Measurements from ENCODE around the gene PRDM2.

Gene PRDM2

GRCh38 chr1:13763991-13764390, 64.0 kb downstream of the PRDM2 start:
- no peak for DNase-seq (ENCODE audit: low read depth)

DNA sequence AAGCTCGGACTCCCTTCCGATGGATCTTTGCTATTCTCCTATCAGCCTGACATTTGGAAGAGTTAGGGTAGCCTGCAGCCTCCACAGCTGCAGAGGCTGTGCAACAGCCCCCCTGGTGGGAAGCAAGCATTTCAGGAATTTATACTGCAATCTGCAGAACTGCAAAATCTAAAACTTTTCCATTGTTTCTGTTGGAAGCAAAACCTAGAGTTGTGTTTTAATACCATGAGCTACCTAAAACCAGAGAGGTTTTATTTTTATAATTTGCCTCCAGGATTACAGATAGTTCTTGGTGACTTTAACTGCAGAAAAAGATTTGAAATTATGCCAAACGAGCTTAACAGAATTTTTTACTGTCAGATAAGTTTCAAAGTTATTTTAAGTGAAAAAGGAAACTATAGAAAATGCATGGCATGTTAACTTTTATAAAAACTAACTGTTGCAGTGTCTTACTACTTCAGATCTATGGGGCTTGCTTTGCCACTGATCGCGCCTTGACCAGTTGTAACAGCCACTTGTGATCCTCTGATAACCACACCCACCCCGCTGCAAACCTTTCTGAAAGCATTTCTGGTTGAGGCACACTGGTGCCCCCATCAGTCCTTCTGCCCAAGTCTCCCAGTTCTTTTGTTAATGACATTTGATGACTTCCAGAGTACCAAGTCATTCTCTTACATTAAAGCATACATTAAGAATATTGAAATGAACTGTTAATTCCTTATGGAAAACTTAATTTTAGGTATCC, 64.8 kb downstream of the PRDM2 start:
- DNase-seq (ENCODE audit: low read depth) = peak; percentile 51

GRCh38 chr1:13766592-13767564, 66.9 kb downstream of the PRDM2 start:
- DNase-seq (ENCODE audit: low read depth) = peak; percentile 58

GRCh38 chr1:13769212-13769611, 69.2 kb downstream of the PRDM2 start:
- DNase-seq (ENCODE audit: low read depth) = no peak

DNA sequence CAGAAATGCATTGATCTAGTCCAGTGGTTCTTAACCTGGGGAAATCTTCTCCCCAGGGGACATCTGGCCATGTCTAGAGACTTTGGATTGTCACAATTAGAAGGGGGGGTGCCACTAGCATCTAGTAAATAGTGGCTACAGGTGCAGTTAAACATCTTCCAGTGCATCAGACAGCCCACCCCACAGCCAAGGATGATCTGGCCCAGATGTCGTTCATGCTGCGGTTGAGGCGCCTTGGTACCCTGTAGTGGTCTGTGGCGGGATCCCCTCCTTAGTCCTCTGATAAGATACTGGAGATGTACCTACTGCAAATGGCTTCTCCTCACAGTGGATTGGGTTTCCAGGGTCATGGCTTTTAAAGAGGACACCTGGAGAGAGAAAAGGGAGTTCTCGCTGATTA, 69.8 kb downstream of the PRDM2 start:
- DNase-seq (ENCODE audit: low read depth) = no peak

- DNase-seq (ENCODE audit: low read depth) = no peak
Measured at GRCh38 chr1:13770743-13771142, 70.8 kb downstream of the PRDM2 start.

DNA sequence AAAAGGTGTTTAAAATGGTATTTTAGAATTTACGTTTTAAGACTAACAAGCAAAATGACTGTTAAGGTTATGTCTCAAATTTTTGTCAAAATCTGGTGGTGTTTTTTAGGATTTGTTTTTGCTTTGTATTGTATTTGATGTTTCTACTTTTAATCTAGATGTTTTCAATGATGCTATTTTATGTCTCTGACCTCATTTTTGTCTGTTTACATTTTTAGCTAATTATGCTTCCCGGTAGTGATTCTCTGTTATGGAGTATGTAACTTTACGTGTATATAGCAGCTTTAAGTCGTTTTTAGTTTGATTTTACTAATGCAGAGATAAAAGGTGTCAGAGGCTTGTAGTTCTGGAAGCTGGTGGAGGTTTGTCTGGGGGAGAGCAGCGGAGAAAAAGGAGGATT, 71.8 kb downstream of the PRDM2 start:
- no peak for DNase-seq (ENCODE audit: low read depth)

DNA sequence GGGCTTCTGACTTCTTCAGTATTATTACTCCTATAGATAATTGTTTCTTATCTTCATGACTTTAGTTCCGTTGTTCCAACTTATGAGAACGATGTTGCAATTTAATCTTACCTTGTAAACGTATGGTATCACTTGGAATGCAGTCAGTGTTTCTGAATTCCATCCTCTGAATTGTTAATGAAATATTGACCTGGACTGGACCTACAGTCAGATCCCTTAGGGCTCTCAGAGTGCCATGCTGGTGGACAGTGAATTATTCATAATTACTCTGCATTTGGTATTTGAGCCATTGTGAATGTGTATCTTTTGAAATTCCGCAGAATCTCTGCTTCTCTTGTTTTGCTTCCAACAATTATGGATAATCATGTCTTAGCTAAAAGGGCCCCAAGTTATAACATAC, 72.3 kb downstream of the PRDM2 start:
- no peak for DNase-seq (ENCODE audit: low read depth)

- no peak for DNase-seq (ENCODE audit: low read depth)
Measured at GRCh38 chr1:13774121-13774520, 74.1 kb downstream of the PRDM2 start.

DNA sequence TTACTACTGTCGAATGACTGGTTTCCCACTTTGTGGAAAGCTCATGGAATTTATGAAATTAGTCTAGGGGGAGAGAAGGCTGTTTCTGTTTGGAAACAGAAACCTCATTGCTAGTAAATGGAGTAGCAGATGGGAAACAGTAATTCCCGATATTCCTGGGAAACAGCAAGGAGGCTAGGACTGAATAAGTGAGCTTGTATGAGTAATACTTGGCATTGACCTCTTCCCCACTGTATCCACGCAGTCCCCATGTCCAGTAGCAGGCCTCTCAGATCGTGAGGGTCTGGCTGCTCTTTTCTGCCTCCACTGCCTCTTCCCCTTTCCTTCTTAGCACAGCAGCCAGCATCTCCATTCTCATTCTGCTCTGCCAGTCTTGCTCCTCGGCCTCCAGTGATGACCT, 75.5 kb downstream of the PRDM2 start:
- no peak for DNase-seq (ENCODE audit: low read depth)

DNA sequence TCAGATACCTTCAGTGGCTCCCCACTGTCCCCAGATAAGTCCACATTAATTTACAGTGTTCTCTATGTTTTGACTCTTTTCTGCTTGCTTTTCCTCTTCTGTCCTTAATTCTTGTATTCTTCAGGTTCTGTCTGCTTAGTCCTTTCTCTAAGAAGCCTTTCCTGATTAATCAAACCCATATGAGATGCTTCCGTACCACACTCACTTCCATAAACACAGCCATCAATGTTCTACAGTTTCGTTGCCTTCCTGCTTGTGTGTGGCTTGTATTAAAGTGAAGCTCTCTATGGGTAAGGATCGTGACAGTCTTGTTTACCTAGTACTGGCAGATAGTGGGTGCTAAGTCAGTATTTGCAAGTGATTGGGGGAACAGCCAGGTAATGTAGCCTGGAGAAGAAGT, 75.9 kb downstream of the PRDM2 start:
- no peak for DNase-seq (ENCODE audit: low read depth)

DNA sequence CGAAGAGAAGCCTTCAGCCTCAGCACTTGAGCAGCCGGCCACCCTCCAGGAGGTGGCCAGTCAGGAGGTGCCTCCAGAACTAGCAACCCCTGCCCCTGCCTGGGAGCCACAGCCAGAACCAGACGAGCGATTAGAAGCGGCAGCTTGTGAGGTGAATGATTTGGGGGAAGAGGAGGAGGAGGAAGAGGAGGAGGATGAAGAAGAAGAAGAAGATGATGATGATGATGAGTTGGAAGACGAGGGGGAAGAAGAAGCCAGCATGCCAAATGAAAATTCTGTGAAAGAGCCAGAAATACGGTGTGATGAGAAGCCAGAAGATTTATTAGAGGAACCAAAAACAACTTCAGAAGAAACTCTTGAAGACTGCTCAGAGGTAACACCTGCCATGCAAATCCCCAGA, 78.4 kb downstream of the PRDM2 start:
- no peak for DNase-seq (ENCODE audit: low read depth)

DNA sequence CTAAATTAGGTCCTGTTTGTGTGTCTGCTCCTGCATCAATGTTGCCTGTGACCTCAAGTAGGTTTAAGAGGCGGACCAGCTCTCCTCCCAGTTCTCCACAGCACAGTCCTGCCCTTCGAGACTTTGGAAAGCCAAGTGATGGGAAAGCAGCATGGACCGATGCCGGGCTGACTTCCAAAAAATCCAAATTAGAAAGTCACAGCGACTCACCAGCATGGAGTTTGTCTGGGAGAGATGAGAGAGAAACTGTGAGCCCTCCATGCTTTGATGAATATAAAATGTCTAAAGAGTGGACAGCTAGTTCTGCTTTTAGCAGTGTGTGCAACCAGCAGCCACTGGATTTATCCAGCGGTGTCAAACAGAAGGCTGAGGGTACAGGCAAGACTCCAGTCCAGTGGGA, 79.9 kb downstream of the PRDM2 start:
- DNase-seq (ENCODE audit: low read depth) = no peak

DNA sequence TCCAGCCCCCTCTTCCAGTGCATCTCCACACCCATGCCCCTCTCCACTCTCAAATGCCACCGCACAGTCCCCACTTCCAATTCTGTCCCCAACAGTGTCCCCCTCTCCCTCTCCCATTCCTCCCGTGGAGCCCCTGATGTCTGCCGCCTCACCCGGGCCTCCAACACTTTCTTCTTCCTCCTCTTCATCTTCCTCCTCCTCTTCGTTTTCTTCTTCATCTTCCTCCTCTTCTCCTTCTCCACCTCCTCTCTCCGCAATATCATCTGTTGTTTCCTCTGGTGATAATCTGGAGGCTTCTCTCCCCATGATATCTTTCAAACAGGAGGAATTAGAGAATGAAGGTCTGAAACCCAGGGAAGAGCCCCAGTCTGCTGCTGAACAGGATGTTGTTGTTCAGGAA, 80.8 kb downstream of the PRDM2 start:
- DNase-seq (ENCODE audit: low read depth) = no peak

DNA sequence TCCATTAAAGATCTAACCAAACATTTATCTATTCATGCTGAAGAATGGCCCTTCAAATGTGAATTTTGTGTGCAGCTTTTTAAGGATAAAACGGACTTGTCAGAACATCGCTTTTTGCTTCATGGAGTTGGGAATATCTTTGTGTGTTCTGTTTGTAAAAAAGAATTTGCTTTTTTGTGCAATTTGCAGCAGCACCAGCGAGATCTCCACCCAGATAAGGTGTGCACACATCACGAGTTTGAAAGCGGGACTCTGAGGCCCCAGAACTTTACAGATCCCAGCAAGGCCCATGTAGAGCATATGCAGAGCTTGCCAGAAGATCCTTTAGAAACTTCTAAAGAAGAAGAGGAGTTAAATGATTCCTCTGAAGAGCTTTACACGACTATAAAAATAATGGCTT, 81.2 kb downstream of the PRDM2 start:
- DNase-seq (ENCODE audit: low read depth) = no peak

GRCh38 chr1:13781907-13782633, 82.1 kb downstream of the PRDM2 start:
- DNase-seq (ENCODE audit: low read depth) = peak; percentile 87

GRCh38 chr1:13782634-13783360, 82.8 kb downstream of the PRDM2 start:
- DNase-seq (ENCODE audit: low read depth) = no peak

DNA sequence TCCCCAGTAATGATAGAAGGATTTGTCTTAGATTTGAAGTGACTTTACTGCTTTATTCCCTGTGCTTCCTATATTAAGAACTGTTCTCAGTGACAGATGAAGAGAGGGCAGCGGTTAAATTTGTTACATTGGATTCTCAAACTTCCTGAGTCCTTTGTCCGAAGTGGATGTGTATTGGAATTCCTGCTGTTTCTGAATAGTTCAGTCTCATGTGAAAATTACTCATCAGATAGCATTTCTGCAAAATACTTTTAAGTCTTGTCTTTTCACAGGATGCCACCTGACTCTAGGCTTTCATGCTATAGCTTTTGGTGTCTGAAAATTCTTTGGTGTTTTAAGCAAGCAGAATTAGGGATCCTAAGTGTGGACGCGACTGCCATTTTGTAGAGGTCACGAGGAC, 83.6 kb downstream of the PRDM2 start:
- DNase-seq (ENCODE audit: low read depth) = peak; percentile 49

DNA sequence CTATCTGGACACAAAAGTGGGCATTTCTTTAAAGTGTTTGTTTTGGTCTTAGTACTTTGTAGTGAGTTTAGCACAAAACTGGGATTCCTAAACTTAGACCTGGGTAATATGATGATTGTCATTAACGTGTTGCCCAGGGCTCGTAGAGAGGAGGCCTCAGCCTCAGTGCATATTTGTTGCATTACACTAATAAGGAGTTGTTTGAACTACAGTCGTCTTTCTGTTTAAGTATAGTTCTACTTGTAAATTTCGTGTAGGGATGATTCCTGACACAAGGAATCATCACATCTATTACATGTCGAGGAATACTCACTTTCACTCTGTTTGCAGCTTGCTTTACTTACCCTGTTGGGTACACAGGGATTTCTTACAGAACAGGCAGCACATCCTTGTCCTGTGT, 85.0 kb downstream of the PRDM2 start:
- DNase-seq (ENCODE audit: low read depth) = peak; percentile 22

DNA sequence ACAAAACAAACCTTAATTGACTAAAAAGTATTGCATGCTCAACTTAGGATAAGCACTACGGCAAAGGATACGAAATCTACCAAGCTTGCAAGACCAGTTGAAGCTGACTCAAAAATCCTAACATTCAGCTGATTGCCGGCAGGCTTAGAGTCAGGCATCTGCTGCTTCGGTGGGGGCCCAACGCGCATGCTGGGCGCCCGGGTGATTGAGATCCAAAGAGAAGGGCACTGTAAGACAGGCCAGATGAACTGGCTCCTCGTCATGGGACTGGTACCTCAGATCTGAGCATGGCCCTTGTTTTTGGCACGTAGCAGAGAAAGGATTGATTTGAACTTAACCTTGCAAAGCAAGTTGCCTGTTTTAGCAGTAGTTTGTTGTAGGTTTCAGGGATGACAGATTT, 86.6 kb downstream of the PRDM2 start:
- DNase-seq (ENCODE audit: low read depth) = no peak

DNA sequence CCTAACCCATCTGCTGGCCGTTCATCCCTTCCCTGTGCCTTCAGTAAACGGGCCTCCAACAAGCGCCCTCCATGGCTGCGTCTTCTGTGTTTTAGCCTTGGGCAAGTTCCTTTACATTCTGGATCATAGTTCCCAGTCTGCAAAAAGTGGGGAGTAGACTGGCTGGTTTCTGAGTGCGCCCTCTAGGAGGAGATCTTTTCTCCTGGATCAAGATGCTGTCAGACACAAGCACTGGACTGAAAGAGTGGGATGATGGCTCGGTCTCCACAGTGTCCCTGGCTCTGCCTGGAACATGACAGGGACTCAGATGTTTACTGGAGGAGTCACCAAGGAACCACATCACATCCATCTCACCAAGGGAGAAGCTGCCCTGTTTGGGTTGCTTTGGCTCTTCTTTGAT, 88.8 kb downstream of the PRDM2 start:
- no peak for DNase-seq (ENCODE audit: low read depth)
